GM23338 (cell line): ENCODE data around the gene GM2A. TPM values are rescaled to one million over a fixed set of nuclear protein-coding genes. Genes with fewer than 3 reads are reported as not detected.

Source experiments
- ATAC-seq: fragments of 200-7000 bp; cut with Tn5 transposase; 3 replicates; pipeline ENCODE4 v1.9.1; 2020
- DNase-seq: peaks from one replicate; pipeline ENCODE4 v3.0.0-alpha.2; 2015; ENCODE audit warnings: low spot score
- H2AFZ ChIP-seq: fragments of 200-600 bp; sonication (generic); 2 replicates; pipeline ENCODE4 v1.8.0; 2016; ENCODE audit warnings: antibody characterized with exemption, mild to moderate bottlenecking, moderate library complexity
- H3F3A ChIP-seq: fragments of 200-600 bp; sonication (generic); replicated peaks from 2 replicates; pipeline ENCODE4 v1.8.0; 2017; ENCODE audit warnings: antibody characterized with exemption, mixed run types, low read depth
- H3K27ac ChIP-seq: fragments of 200-600 bp; sonication (generic); 2 replicates; pipeline ENCODE4 v1.6.1; 2016; ENCODE audit warnings: low read depth
- H3K27me3 ChIP-seq: fragments of 200-600 bp; sonication (generic); 2 replicates; pipeline ENCODE4 v1.8.0; 2016; ENCODE audit warnings: mild to moderate bottlenecking, mixed run types, moderate library complexity; ENCODE audit not compliant: insufficient read depth
- H3K36me3 ChIP-seq: fragments of 200-600 bp; sonication (generic); 2 replicates; pipeline ENCODE4 v1.8.0; 2016; ENCODE audit warnings: mild to moderate bottlenecking; ENCODE audit not compliant: insufficient read depth
- H3K4me1 ChIP-seq: fragments of 200-600 bp; sonication (generic); 2 replicates; pipeline ENCODE4 v1.8.0; 2016; ENCODE audit warnings: mild to moderate bottlenecking, moderate library complexity; ENCODE audit not compliant: insufficient read depth
- H3K4me2 ChIP-seq: fragments of 200-600 bp; sonication (generic); 2 replicates; pipeline ENCODE4 v1.7.1; 2017; ENCODE audit warnings: mixed run types
- H3K4me3 ChIP-seq: fragments of 200-600 bp; sonication (generic); 2 replicates; pipeline ENCODE4 v1.6.1; 2016; ENCODE audit warnings: mixed run types
- H3K79me2 ChIP-seq: fragments of 200-600 bp; sonication (generic); replicated peaks from 2 replicates; pipeline ENCODE4 v1.8.0; 2017; ENCODE audit warnings: mild to moderate bottlenecking; ENCODE audit not compliant: insufficient read depth
- H3K9me2 ChIP-seq: fragments of 200-600 bp; sonication (generic); 2 replicates; pipeline ENCODE4 v1.8.0; 2017; ENCODE audit not compliant: insufficient read depth
- H4K20me1 ChIP-seq: fragments of 200-600 bp; sonication (generic); replicated peaks from 2 replicates; pipeline ENCODE4 v1.8.0; 2017; ENCODE audit warnings: mild to moderate bottlenecking; ENCODE audit not compliant: insufficient read depth
- H3K27ac Mint-ChIP-seq: 2 replicates; pipeline ENCODE4 v1.8.0; 2020; ENCODE audit warnings: inconsistent platforms, mild to moderate bottlenecking, moderate library complexity, mixed read lengths
- H3K27me3 Mint-ChIP-seq: 3 replicates; pipeline ENCODE4 v1.8.0; 2022; ENCODE audit warnings: low read depth, mild to moderate bottlenecking, moderate library complexity, mixed read lengths, inconsistent platforms; ENCODE audit not compliant: insufficient read depth, poor library complexity
- H3K36me3 Mint-ChIP-seq: 3 replicates; pipeline ENCODE4 v1.8.0; 2021; ENCODE audit warnings: low read depth, mild to moderate bottlenecking, inconsistent platforms, moderate library complexity, mixed read lengths
- H3K4me1 Mint-ChIP-seq: 3 replicates; pipeline ENCODE4 v1.8.0; 2020; ENCODE audit warnings: mild to moderate bottlenecking, inconsistent platforms, mixed read lengths
- H3K4me3 Mint-ChIP-seq: 3 replicates; pipeline ENCODE4 v1.8.0; 2021; ENCODE audit warnings: moderate library complexity, mild to moderate bottlenecking, inconsistent platforms, mixed read lengths
- H3K9me3 Mint-ChIP-seq: 3 replicates; pipeline ENCODE4 v1.8.0; 2020; ENCODE audit warnings: moderate library complexity, mild to moderate bottlenecking, inconsistent platforms, mixed read lengths
- CREB1 ChIP-seq: fragments of 250-450 bp; sonication (Bioruptor Pico); IDR thresholded peaks from 2 replicates; pipeline ENCODE4 v1.5.0; 2020; ENCODE audit warnings: low read depth, mild to moderate bottlenecking, moderate library complexity
- CTCF ChIP-seq, 2 experiments: fragments of 200-600 bp in 1 of 2; sonication (generic) in 1 of 2; conservative IDR thresholded peaks; 2 replicates each; pipeline versions ENCODE4 v1.5.1 to v1.6.1; 2016 to 2017; ENCODE audit warnings: antibody characterized with exemption in 2 of 2, low read depth in 2 of 2, mild to moderate bottlenecking in 2 of 2, moderate library complexity in 1 of 2
- EZH2 ChIP-seq: fragments of 200-600 bp; sonication (generic); IDR thresholded peaks from one replicate; pipeline ENCODE4 v1.8.0; 2017; ENCODE audit warnings: antibody characterized with exemption, mild to moderate bottlenecking, low read depth; ENCODE audit not compliant: unreplicated experiment
- EZH2phosphoT487 ChIP-seq: fragments of 200-600 bp; sonication (generic); IDR thresholded peaks from one replicate; pipeline ENCODE4 v1.8.1; 2018; ENCODE audit warnings: antibody characterized with exemption; ENCODE audit not compliant: unreplicated experiment
- JUNB ChIP-seq: IDR thresholded peaks from one replicate; pipeline ENCODE4 v1.6.1; 2016; ENCODE audit warnings: antibody characterized with exemption; ENCODE audit not compliant: unreplicated experiment
- NANOG ChIP-seq: IDR thresholded peaks from 2 replicates; pipeline ENCODE4 v1.6.1; 2016; ENCODE audit warnings: antibody characterized with exemption, borderline replicate concordance
- POLR2AphosphoS5 ChIP-seq: IDR thresholded peaks from 2 replicates; pipeline ENCODE4 v1.6.1; 2016; ENCODE audit warnings: antibody characterized with exemption, low read depth
- STAT1 ChIP-seq: IDR thresholded peaks from one replicate; pipeline ENCODE4 v1.6.1; 2016; ENCODE audit warnings: antibody characterized with exemption; ENCODE audit not compliant: unreplicated experiment
- ZNF114 ChIP-seq: fragments of 250-450 bp; sonication (Bioruptor Pico); IDR thresholded peaks from 2 replicates; pipeline ENCODE4 v1.5.0; 2020; ENCODE audit warnings: mild to moderate bottlenecking, moderate library complexity
- ZNF331 ChIP-seq: fragments of 250-450 bp; sonication (Bioruptor Pico); IDR thresholded peaks from 2 replicates; pipeline ENCODE4 v1.5.0; 2020; ENCODE audit warnings: low read depth, mild to moderate bottlenecking, moderate library complexity
- polyA plus RNA-seq: library from polyadenylated mRNA; unstranded; fragments of >200 nt; fragmentation: Nextera tagmentation; extraction: Ambion mirVana; gene quantifications from 2 replicates; pipeline ENCODE4 v1.2.1, GENCODE V29; 2016
- total RNA-seq: library from RNA; depleted of rRNA; stranded (reverse); fragments of >200 nt; shearing (Covaris generic); gene quantifications from 2 replicates; pipeline ENCODE4 v1.2.3, GENCODE V29; 2014
- TF ChIP-seq, protein P1 (sequence below): IDR thresholded peaks from one replicate; pipeline ENCODE4 v1.6.1; 2018; ENCODE audit warnings: antibody characterized with exemption; ENCODE audit not compliant: unreplicated experiment

Gene GM2A
- total and polyA plus RNA-seq, 2 experiments from 2014 or later: 9.8 to 27.8 TPM

DNA sequence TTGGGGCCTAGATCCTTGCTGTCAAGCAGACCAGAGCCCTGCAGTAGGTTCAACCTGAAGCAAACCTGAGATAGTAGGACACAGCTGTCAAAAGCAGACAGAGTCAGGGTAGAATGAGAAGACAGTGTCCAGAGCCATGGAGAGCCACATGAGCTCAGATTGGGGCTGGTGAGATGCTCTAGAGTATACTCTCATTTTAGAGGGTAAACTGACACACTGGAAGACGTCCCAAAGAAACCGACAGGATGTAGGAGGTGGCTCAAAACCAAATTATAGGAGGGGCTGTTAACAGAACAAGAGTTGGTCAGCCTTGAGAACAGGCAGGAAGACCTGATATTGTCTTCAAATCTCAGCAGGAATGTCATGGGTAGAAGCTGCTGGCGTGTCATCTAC lies 40.6 kb upstream of the GM2A start:
- H3K4me3 ChIP-seq: no peak overlapping the region
- H3K4me2 ChIP-seq: no peak overlapping the region
- H3K36me3 Mint-ChIP-seq: no peaks in the 10 kb centered on the region
- H2AFZ ChIP-seq: no peak overlapping the region
- H3K4me1 ChIP-seq: peaks cover 4% of the 10 kb centered on the region; the same call in 1 of the 2 replicates
- no peak for ATAC-seq
- H3K27ac Mint-ChIP-seq: no peak overlapping the region
- H3K27me3 ChIP-seq: no peaks in the 10 kb centered on the region
- TF ChIP-seq POLR2AphosphoS5 (no peak), CREB1 (CRISPR knock-in tag) (no peak), EZH2 (no peak), NANOG (no peak), EZH2phosphoT487 (no peak), STAT1 (no peak), CTCF (conservative IDR thresholded peaks at IDR 0.05; ENCODE audit: low read depth in 2 of 2) (no peak), ZNF331 (CRISPR knock-in tag) (no peak), JUNB (no peak), ZNF114 (CRISPR knock-in tag) (no peak)
- TF ChIP-seq, protein P1, sequence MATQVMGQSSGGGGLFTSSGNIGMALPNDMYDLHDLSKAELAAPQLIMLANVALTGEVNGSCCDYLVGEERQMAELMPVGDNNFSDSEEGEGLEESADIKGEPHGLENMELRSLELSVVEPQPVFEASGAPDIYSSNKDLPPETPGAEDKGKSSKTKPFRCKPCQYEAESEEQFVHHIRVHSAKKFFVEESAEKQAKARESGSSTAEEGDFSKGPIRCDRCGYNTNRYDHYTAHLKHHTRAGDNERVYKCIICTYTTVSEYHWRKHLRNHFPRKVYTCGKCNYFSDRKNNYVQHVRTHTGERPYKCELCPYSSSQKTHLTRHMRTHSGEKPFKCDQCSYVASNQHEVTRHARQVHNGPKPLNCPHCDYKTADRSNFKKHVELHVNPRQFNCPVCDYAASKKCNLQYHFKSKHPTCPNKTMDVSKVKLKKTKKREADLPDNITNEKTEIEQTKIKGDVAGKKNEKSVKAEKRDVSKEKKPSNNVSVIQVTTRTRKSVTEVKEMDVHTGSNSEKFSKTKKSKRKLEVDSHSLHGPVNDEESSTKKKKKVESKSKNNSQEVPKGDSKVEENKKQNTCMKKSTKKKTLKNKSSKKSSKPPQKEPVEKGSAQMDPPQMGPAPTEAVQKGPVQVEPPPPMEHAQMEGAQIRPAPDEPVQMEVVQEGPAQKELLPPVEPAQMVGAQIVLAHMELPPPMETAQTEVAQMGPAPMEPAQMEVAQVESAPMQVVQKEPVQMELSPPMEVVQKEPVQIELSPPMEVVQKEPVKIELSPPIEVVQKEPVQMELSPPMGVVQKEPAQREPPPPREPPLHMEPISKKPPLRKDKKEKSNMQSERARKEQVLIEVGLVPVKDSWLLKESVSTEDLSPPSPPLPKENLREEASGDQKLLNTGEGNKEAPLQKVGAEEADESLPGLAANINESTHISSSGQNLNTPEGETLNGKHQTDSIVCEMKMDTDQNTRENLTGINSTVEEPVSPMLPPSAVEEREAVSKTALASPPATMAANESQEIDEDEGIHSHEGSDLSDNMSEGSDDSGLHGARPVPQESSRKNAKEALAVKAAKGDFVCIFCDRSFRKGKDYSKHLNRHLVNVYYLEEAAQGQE: no peak
- no peaks in the 10 kb centered on the region for H3K9me3 Mint-ChIP-seq
- H3K36me3 ChIP-seq: no peaks in the 10 kb centered on the region
- no peaks in the 10 kb centered on the region for H3F3A ChIP-seq
- no peaks in the 10 kb centered on the region for H3K79me2 ChIP-seq
- no peak for DNase-seq
- peaks cover 8% of the 10 kb centered on the region; the same call in 2 of the 3 replicates for H3K4me1 Mint-ChIP-seq
- no peak overlapping the region for H3K27ac ChIP-seq
- H3K9me2 ChIP-seq: no peaks in the 10 kb centered on the region
- H3K4me3 Mint-ChIP-seq: no peak overlapping the region
- peaks cover 2% of the 10 kb centered on the region for H3K27me3 Mint-ChIP-seq
- no peaks in the 10 kb centered on the region for H4K20me1 ChIP-seq
